GM12872 (cell line): ENCODE results near the gene DSP.

Experiments
- TF ChIP-seq, protein P1 (sequence below): IDR thresholded peaks from 3 replicates; pipeline ENCODE4 v1.5.1; 2011; ENCODE audit warnings: low read depth, mild to moderate bottlenecking, low read length, moderate library complexity; ENCODE audit not compliant: insufficient read depth

Gene DSP, protein sequence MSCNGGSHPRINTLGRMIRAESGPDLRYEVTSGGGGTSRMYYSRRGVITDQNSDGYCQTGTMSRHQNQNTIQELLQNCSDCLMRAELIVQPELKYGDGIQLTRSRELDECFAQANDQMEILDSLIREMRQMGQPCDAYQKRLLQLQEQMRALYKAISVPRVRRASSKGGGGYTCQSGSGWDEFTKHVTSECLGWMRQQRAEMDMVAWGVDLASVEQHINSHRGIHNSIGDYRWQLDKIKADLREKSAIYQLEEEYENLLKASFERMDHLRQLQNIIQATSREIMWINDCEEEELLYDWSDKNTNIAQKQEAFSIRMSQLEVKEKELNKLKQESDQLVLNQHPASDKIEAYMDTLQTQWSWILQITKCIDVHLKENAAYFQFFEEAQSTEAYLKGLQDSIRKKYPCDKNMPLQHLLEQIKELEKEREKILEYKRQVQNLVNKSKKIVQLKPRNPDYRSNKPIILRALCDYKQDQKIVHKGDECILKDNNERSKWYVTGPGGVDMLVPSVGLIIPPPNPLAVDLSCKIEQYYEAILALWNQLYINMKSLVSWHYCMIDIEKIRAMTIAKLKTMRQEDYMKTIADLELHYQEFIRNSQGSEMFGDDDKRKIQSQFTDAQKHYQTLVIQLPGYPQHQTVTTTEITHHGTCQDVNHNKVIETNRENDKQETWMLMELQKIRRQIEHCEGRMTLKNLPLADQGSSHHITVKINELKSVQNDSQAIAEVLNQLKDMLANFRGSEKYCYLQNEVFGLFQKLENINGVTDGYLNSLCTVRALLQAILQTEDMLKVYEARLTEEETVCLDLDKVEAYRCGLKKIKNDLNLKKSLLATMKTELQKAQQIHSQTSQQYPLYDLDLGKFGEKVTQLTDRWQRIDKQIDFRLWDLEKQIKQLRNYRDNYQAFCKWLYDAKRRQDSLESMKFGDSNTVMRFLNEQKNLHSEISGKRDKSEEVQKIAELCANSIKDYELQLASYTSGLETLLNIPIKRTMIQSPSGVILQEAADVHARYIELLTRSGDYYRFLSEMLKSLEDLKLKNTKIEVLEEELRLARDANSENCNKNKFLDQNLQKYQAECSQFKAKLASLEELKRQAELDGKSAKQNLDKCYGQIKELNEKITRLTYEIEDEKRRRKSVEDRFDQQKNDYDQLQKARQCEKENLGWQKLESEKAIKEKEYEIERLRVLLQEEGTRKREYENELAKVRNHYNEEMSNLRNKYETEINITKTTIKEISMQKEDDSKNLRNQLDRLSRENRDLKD (N-terminal part only)

DNA sequence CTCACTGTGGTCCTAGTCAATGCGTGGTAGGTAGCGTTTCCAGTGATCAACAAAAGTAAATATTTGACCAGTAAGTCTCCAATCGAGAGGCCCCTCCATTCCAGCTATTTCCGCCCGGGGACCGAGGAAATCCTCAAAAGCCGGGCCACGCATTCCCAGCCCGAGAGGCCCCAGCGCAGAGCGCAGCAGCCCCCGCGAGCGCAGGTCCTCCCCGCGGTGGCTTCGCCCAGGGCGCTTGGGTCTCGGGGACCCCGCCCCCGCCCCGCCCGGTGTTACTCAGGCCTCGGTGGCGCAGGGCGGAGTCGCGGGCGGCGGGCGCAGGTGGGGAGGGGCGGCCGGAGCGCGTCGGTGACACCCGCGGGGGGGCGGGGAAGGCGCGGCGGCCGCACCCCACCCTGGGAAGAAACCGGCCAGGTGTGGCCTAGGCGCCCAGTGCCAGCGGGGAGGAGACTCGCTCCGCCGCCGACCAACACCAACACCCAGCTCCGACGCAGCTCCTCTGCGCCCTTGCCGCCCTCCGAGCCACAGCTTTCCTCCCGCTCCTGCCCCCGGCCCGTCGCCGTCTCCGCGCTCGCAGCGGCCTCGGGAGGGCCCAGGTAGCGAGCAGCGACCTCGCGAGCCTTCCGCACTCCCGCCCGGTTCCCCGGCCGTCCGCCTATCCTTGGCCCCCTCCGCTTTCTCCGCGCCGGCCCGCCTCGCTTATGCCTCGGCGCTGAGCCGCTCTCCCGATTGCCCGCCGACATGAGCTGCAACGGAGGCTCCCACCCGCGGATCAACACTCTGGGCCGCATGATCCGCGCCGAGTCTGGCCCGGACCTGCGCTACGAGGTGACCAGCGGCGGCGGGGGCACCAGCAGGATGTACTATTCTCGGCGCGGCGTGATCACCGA is at the start of gene DSP:
TSS of gene DSP (plus strand) at position 497 of the 890 bp plus-strand sequence. CDS start at position 742, 245 bp downstream.
- TF ChIP-seq, protein P1, sequence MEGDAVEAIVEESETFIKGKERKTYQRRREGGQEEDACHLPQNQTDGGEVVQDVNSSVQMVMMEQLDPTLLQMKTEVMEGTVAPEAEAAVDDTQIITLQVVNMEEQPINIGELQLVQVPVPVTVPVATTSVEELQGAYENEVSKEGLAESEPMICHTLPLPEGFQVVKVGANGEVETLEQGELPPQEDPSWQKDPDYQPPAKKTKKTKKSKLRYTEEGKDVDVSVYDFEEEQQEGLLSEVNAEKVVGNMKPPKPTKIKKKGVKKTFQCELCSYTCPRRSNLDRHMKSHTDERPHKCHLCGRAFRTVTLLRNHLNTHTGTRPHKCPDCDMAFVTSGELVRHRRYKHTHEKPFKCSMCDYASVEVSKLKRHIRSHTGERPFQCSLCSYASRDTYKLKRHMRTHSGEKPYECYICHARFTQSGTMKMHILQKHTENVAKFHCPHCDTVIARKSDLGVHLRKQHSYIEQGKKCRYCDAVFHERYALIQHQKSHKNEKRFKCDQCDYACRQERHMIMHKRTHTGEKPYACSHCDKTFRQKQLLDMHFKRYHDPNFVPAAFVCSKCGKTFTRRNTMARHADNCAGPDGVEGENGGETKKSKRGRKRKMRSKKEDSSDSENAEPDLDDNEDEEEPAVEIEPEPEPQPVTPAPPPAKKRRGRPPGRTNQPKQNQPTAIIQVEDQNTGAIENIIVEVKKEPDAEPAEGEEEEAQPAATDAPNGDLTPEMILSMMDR, result no peak

DNA sequence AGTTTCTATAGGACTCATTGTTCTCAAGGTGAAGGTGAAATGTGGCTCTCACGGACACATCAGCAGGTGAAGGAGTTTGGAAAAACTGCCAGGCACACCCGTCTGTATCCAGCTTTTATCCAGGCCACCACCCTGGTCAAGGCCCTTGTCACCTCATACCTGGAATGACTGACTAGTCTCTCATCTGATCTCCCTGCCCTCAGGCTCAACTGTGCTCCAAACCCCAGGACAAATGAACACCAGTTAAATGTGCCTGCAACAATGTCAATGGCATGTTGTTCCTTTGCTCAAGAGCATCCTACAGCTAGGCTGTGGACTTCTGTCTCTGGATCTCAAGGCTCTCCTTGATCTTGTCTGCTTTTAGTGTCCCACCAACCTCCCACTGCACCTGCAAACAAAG is 47.6 kb upstream of the DSP start:
- TF ChIP-seq, protein P1, result no peak

DNA sequence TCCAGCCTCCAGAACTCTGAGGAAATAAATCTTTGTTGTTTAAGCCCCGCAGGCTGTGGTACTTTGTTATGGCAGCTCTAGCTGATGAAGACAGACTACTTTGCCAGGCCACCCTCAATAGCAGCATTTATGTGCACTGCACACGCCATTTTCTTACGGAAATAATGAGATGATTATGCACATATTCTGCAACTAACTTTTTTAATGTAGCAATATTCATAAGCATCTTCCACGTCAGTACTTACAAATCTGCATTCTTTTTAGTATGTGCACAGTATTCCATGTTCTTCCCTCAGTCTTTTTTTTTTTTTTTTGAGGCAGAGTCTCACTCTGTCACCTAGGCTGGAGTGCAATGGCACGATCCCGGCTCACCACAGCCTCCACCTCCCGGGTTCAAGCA is 46.8 kb upstream of the DSP start:
- TF ChIP-seq, protein P1, result no peak

DNA sequence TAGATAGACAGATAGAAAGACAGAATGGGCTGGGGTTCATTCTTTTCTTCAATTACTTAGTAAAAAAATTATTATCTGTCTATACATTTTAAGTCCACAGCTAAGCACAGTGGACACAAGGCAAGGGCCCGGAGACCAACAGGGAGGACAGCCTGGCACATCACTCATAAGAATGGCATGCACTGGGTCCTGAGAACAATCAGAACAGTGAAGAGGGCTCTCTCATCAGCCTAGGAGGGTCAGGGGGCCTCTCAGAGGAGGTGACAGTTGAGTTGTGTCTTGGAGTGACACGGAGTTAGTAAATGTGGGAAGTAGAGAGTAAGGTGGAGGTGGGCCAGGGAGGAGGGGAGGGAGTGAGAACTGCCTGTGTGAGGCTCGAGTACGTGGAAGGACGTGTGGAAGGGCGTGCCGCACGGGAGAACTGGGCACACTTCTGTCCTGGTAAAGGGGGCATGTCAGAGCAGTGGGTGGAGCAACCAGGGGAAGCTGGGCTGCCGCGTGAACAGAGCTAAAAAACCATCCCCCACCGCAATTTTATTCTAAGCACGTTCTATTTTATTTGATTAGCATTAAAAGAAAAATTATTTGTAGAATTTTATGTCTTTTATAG is 45.1 kb upstream of the DSP start:
- TF ChIP-seq, protein P1, result no peak

GRCh38 chr6:7500752-7501282 is 40.7 kb upstream of the DSP start:
- TF ChIP-seq, protein P1, result no peak

DNA sequence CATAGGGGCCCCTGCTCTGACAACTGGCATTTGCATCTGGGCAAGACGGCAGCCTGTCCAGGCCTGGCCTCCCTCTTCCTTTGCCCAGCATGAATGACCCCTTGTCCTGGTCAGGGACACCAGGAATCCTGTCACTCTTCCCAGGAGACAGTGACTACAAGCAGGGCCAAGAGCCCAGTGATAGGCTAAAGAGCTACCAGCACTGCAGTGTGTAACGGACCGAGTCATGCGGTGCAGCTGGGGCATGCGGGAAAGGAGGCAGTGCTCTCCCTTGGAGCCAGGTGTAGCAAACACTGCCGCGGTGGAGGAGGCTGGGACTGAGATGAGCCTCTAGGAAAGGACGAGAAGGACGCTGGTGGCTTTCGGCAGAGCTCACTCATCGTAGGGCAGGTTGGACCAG is 38.7 kb upstream of the DSP start:
- TF ChIP-seq, protein P1, result no peak
